ENCODE results near the gene REXO4. TPM values are rescaled to one million over a fixed set of nuclear protein-coding genes. Genes with fewer than 3 reads are reported as not detected.

REXO4 gene
- total and polyA plus RNA-seq, 2 of the 8 experiments (the other 6 are each of a cell fraction or from before 2014, with no cell fraction given): 19.1 to 38.3 TPM

DNA sequence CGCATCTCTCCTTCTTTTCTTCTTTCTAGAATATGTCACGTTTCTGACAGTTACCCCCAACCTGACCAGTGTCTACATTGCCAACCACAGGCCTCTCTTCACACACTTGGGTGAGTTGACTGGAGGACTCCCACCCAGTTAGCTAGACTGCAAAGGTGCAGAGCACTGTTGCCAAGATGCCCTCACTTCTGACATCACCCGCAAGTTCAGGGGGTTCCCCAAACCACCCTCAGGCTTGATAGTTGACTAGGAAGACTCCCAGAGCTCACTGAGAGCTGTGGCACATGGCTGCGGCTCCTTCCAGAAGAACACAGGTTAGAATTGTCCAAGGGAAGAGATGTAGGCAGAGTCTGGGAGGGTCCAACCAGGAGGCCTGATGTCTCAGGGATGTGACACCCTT is 21.5 kb upstream of the REXO4 start:
- H3K4me3 ChIP-seq (ENCODE audit: extremely low read depth in 1 of 4, insufficient read depth in 2 of 4, low read depth in 3 of 4, low read length in 4 of 4): no peak overlapping the region
- no peak overlapping the region for H2BK20ac ChIP-seq (ENCODE audit: low read length)
- no peak overlapping the region for H2AK5ac ChIP-seq (ENCODE audit: low read depth, low read length)
- H3K27ac ChIP-seq (ENCODE audit: low read depth, low read length): no peak overlapping the region
- no peaks in the 10 kb centered on the region for H3K36me3 ChIP-seq (ENCODE audit: control insufficient read depth in 2 of 4, insufficient read depth in 4 of 4, low read length in 3 of 4)
- no peak overlapping the region for H4K91ac ChIP-seq (replicated peaks; ENCODE audit: insufficient read length, low read length)
- TF ChIP-seq ASH2L (IDR thresholded peaks at IDR 0.05; ENCODE audit: low read length) (no peak), POLR2A (IDR thresholded peaks at IDR 0.05; ENCODE audit: control extremely low read depth in 1 of 2, low read depth in 2 of 2, low read length in 2 of 2) (no peak), SIN3A (conservative IDR thresholded peaks at IDR 0.05 in 1 of 2, IDR thresholded peaks at IDR 0.05 in 1 of 2; ENCODE audit: low read depth in 1 of 2, low read length in 2 of 2) (no peak), HDAC6 (IDR thresholded peaks at IDR 0.05; ENCODE audit: low read depth, low read length) (no peak), SIRT6 (IDR thresholded peaks at IDR 0.05; ENCODE audit: low read length) (no peak), CHD1 (IDR thresholded peaks at IDR 0.05; ENCODE audit: low read depth, low read length) (no peak)
- TF ChIP-seq, protein P1, sequence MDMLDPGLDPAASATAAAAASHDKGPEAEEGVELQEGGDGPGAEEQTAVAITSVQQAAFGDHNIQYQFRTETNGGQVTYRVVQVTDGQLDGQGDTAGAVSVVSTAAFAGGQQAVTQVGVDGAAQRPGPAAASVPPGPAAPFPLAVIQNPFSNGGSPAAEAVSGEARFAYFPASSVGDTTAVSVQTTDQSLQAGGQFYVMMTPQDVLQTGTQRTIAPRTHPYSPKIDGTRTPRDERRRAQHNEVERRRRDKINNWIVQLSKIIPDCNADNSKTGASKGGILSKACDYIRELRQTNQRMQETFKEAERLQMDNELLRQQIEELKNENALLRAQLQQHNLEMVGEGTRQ (IDR thresholded peaks at IDR 0.05; ENCODE audit: low read length): no peak
- H3K14ac ChIP-seq (ENCODE audit: insufficient read length): no peak overlapping the region
- H3K23ac ChIP-seq (ENCODE audit: insufficient read length): no peak overlapping the region
- no peak overlapping the region for H2BK5ac ChIP-seq (ENCODE audit: low read depth, low read length)
- no peak overlapping the region for H3K4me2 ChIP-seq (ENCODE audit: insufficient read depth in 1 of 2, low read depth in 2 of 2, low read length in 2 of 2)
- H3K9me3 ChIP-seq (ENCODE audit: insufficient read depth in 2 of 2, low read depth in 1 of 2, low read length in 1 of 2): no peaks in the 10 kb centered on the region
- H3K79me1 ChIP-seq (ENCODE audit: low read depth, low read length): no peaks in the 10 kb centered on the region
- no peak overlapping the region for H4K8ac ChIP-seq (ENCODE audit: extremely low read depth, insufficient read depth, low read length)
- H3K9ac ChIP-seq (replicated peaks in 1 of 4; ENCODE audit: extremely low read depth in 1 of 4, low read depth in 3 of 4, low read length in 3 of 4): no peak overlapping the region
- FAIRE-seq: no peak
- no peaks in the 10 kb centered on the region for H3K4me1 ChIP-seq (replicated peaks in 1 of 4; ENCODE audit: control insufficient read depth in 3 of 4, insufficient read depth in 4 of 4, low read length in 3 of 4)
- H3K4ac ChIP-seq (replicated peaks; ENCODE audit: insufficient read length, low read depth, low read length): no peak overlapping the region
- H4K5ac ChIP-seq (ENCODE audit: insufficient read length, low read depth, low read length): no peak overlapping the region
- CTCF ChIA-PET (ENCODE audit: partially characterized antibody): interaction anchor here (0.6 to 1.9 kb wide), 5 partner anchors 13 to 51 kb away, joined by 3 to 5 read pairs (median 3); no protein-coding TSS in a partner anchor
- no peak overlapping the region for H2BK120ac ChIP-seq (replicated peaks; ENCODE audit: low read depth, low read length)
- DNase-seq (ENCODE audit: low read depth in 1 of 2, low spot score in 2 of 2): no peak
- 71% methylated on average over 4 of the region's 4 CpGs; no CpG with 5 or more reads in 1 of the 2 experiments for WGBS, 2 experiments (ENCODE audit: extremely low coverage in 1 of 2, insufficient coverage in 1 of 2, insufficient read length in 1 of 2, insufficient replicate concordance in 2 of 2, low coverage in 1 of 2, low lambda C conversion rate in 2 of 2, missing lambda C conversion rate in 1 of 2)
- no peak overlapping the region for H3K18ac ChIP-seq (ENCODE audit: extremely low read depth, low read length)
- no peak overlapping the region for H2AFZ ChIP-seq (ENCODE audit: low read length)
- H3K79me2 ChIP-seq (ENCODE audit: control insufficient read depth in 1 of 2, insufficient read depth in 2 of 2, low read length in 2 of 2): no peaks in the 10 kb centered on the region
- H3K27me3 ChIP-seq (replicated peaks in 1 of 4; ENCODE audit: control insufficient read depth in 3 of 4, extremely low read depth in 1 of 4, insufficient read depth in 3 of 4, low read length in 3 of 4): no peaks in the 10 kb centered on the region
- H4K20me1 ChIP-seq (replicated peaks in 1 of 2; ENCODE audit: control insufficient read depth in 1 of 2, insufficient read depth in 2 of 2, low read length in 2 of 2): peaks cover 0 to 2% of the 10 kb centered on the region in 2 experiments
- H2BK12ac ChIP-seq (ENCODE audit: low read depth, low read length): no peak overlapping the region
- H2BK15ac ChIP-seq (ENCODE audit: low read length): no peak overlapping the region
- H3K23me2 ChIP-seq (ENCODE audit: low read depth, low read length): no peaks in the 10 kb centered on the region
- no peak overlapping the region for H3K56ac ChIP-seq (replicated peaks; ENCODE audit: insufficient read length, low read depth, low read length)
- POLR2A ChIA-PET (ENCODE audit: partially characterized antibody): interaction anchor here (1.2 to 2.9 kb wide), 2 partner anchors 78 to 87 kb away, joined by 3 to 7 read pairs; no protein-coding TSS in a partner anchor

Data from H1 (cell line).